ENCODE data around the gene DNTTIP2. TPM values are rescaled to one million over a fixed set of nuclear protein-coding genes. Genes with fewer than 3 reads are reported as not detected.

The DNTTIP2 gene
- total RNA-seq, 1 experiment from 2014 or later = 61.5 TPM

GRCh38 chr1:93846206-93846991, 32.6 kb downstream of the DNTTIP2 start (continued):
- TF ChIP-seq E2F4 (CRISPR knock-in tag; IDR thresholded peaks at IDR 0.05; ENCODE audit: borderline replicate concordance, low read depth) (no peak), ZMAT4 (CRISPR knock-in tag; IDR thresholded peaks at IDR 0.05) (no peak), MXD4 (CRISPR knock-in tag; IDR thresholded peaks at IDR 0.05; ENCODE audit: borderline replicate concordance) (no peak), ATF2 (CRISPR knock-in tag; IDR thresholded peaks at IDR 0.05; ENCODE audit: borderline replicate concordance, low read depth) (no peak), NR3C1 (CRISPR knock-in tag; conservative IDR thresholded peaks at IDR 0.05; ENCODE audit: low read depth) (no peak), SOX15 (CRISPR knock-in tag; IDR thresholded peaks at IDR 0.05) (no peak), TEAD4 (CRISPR knock-in tag; IDR thresholded peaks at IDR 0.05) (no peak), USF2 (CRISPR knock-in tag; IDR thresholded peaks at IDR 0.05) (no peak), TCF7 (CRISPR knock-in tag; IDR thresholded peaks at IDR 0.05; ENCODE audit: low read depth) (no peak), ATF3 (CRISPR knock-in tag; conservative IDR thresholded peaks at IDR 0.05) (no peak), AFF4 (CRISPR knock-in tag; IDR thresholded peaks at IDR 0.05; ENCODE audit: borderline replicate concordance) (no peak), ZNF317 (CRISPR knock-in tag; IDR thresholded peaks at IDR 0.05; ENCODE audit: borderline replicate concordance, low read depth) (no peak), GRHL2 (CRISPR knock-in tag; IDR thresholded peaks at IDR 0.05; ENCODE audit: insufficient replicate concordance, severe bottlenecking) (no peak), USF1 (CRISPR knock-in tag; IDR thresholded peaks at IDR 0.05) (no peak), IRF2 (CRISPR knock-in tag; IDR thresholded peaks at IDR 0.05; ENCODE audit: borderline replicate concordance, low read depth) (no peak), TP53 (CRISPR knock-in tag; IDR thresholded peaks at IDR 0.05) (no peak), CREM (CRISPR knock-in tag; IDR thresholded peaks at IDR 0.05) (no peak; the same call in 1 of the 2 replicates), NFYB (CRISPR knock-in tag; conservative IDR thresholded peaks at IDR 0.05; ENCODE audit: low read depth) (no peak), E2F1 (CRISPR knock-in tag; IDR thresholded peaks at IDR 0.05) (peak; percentile 26; the same call in 1 of the 2 replicates), HMGXB4 (CRISPR knock-in tag; IDR thresholded peaks at IDR 0.05) (peak; percentile 37; the same call in 1 of the 2 replicates), ELF4 (CRISPR knock-in tag; IDR thresholded peaks at IDR 0.05; ENCODE audit: low read depth) (no peak; the same call in 1 of the 2 replicates), SMAD3 (CRISPR knock-in tag; IDR thresholded peaks at IDR 0.05; ENCODE audit: borderline replicate concordance) (no peak)
